Skeletal muscle tissue (tissue), 4 donors: ENCODE data around the gene MS4A1. TPM values are rescaled to one million over a fixed set of nuclear protein-coding genes. Genes with fewer than 3 reads are reported as not detected.
"Not testable (repeated sequence)": the region's sequence is repeated elsewhere in the genome, so short reads cannot be mapped to it uniquely, and the experiment has no call there.

ENCODE experiments used
- H3K27ac ChIP-seq: one replicate; pipeline ENCODE4 v1.7.0; 2013; ENCODE audit warnings: mild to moderate bottlenecking, low read depth, low read length, inconsistent platforms
- H3K27me3 ChIP-seq, 3 donors: one replicate each; pipeline ENCODE4 v1.7.0; 2013; ENCODE audit warnings: low read length in 3 of 3; ENCODE audit not compliant: control insufficient read depth in 3 of 3, insufficient read depth in 3 of 3
- H3K36me3 ChIP-seq, 3 donors: one replicate each; pipeline ENCODE4 v1.7.0; 2013; ENCODE audit warnings: low read length in 3 of 3; ENCODE audit not compliant: control insufficient read depth in 3 of 3, insufficient read depth in 3 of 3
- H3K4me1 ChIP-seq, 3 donors: one replicate each; pipeline ENCODE4 v1.7.0; 2013; ENCODE audit warnings: low read length in 3 of 3, mild to moderate bottlenecking in 3 of 3; ENCODE audit not compliant: control insufficient read depth in 3 of 3, insufficient read depth in 3 of 3
- H3K4me3 ChIP-seq, 3 donors: one replicate each; pipeline ENCODE4 v1.7.0; 2013; ENCODE audit warnings: low read length in 3 of 3
- H3K9ac ChIP-seq, 3 donors: one replicate each; pipeline ENCODE4 v1.7.0; 2013; ENCODE audit warnings: low read length in 3 of 3, mild to moderate bottlenecking in 3 of 3, moderate library complexity in 2 of 3, low read depth in 1 of 3
- H3K9me3 ChIP-seq, 3 donors: one replicate each; pipeline ENCODE4 v1.7.0; 2013; ENCODE audit warnings: low read length in 3 of 3; ENCODE audit not compliant: control insufficient read depth in 3 of 3
- total RNA-seq: library from RNA; depleted of rRNA; stranded (reverse); fragments of >200 nt; gene quantifications from one replicate; pipeline ENCODE4 v1.2.3, GENCODE V29; 2014
- donor health status: Osteomylitis.

Gene MS4A1
- total RNA-seq, 1 donor from 2014 or later, result 1.6 TPM

- H3K36me3 ChIP-seq, result no peaks in the 10 kb centered on the region
- no peak overlapping the region for H3K4me3 ChIP-seq
- no peaks in the 10 kb centered on the region for H3K9me3 ChIP-seq
- no peaks in the 10 kb centered on the region for H3K27me3 ChIP-seq
- no peaks in the 10 kb centered on the region for H3K4me1 ChIP-seq
- no peak overlapping the region for H3K27ac ChIP-seq
- no peak overlapping the region for H3K9ac ChIP-seq
Observed at GRCh38 chr11:60498853-60499252, 43.2 kb downstream of the MS4A1 start.

GRCh38 chr11:60500276-60500910 lies 44.7 kb downstream of the MS4A1 start:
- Histone ChIP-seq H3K9me3 (no peaks in the 10 kb centered on the region), H3K36me3 (no peaks in the 10 kb centered on the region), H3K9ac (no peak overlapping the region), H3K27me3 (no peaks in the 10 kb centered on the region), H3K27ac (no peak overlapping the region), H3K4me1 (no peaks in the 10 kb centered on the region), H3K4me3 (no peak overlapping the region)

- no peaks in the 10 kb centered on the region for H3K27me3 ChIP-seq
- H3K9ac ChIP-seq, result no peak overlapping the region
- no peaks in the 10 kb centered on the region for H3K4me1 ChIP-seq
- no peaks in the 10 kb centered on the region for H3K9me3 ChIP-seq
- no peak overlapping the region for H3K27ac ChIP-seq
- no peaks in the 10 kb centered on the region for H3K36me3 ChIP-seq
- no peak overlapping the region for H3K4me3 ChIP-seq
Observed at GRCh38 chr11:60502221-60502775, 46.7 kb downstream of the MS4A1 start.

GRCh38 chr11:60504219-60504905 lies 48.7 kb downstream of the MS4A1 start:
- Histone ChIP-seq H3K9me3 (no peaks in the 10 kb centered on the region), H3K4me1 (no peaks in the 10 kb centered on the region), H3K27ac (no peak overlapping the region), H3K4me3 (no peak overlapping the region), H3K27me3 (no peaks in the 10 kb centered on the region), H3K36me3 (no peaks in the 10 kb centered on the region), H3K9ac (no peak overlapping the region)

- H3K9ac ChIP-seq, H3K4me3 ChIP-seq, H3K27me3 ChIP-seq, H3K36me3 ChIP-seq, H3K27ac ChIP-seq, H3K4me1 ChIP-seq, H3K9me3 ChIP-seq: not testable (repeated sequence)
Observed at GRCh38 chr11:60509609-60510008, 54.0 kb downstream of the MS4A1 start.

GRCh38 chr11:60510209-60510608 lies 54.6 kb downstream of the MS4A1 start:
- H3K4me1 ChIP-seq, H3K27me3 ChIP-seq: not testable (repeated sequence)

GRCh38 chr11:60511393-60511792 lies 55.7 kb downstream of the MS4A1 start:
- Histone ChIP-seq H3K27ac (no peak overlapping the region), H3K36me3 (no peaks in the 10 kb centered on the region), H3K9ac (no peak overlapping the region), H3K4me3 (no peak overlapping the region), H3K9me3 (no peaks in the 10 kb centered on the region), H3K27me3 (no peaks in the 10 kb centered on the region), H3K4me1 (no peaks in the 10 kb centered on the region)

More at GRCh38 chr11:60510209-60510608, 54.6 kb downstream of the MS4A1 start:
- not testable (repeated sequence) for H3K9me3 ChIP-seq, H3K9ac ChIP-seq, H3K27ac ChIP-seq, H3K4me3 ChIP-seq, H3K36me3 ChIP-seq

GRCh38 chr11:60512651-60513225 lies 57.1 kb downstream of the MS4A1 start:
- Histone ChIP-seq H3K9me3 (no peaks in the 10 kb centered on the region), H3K9ac (no peak overlapping the region), H3K27ac (no peak overlapping the region), H3K36me3 (no peaks in the 10 kb centered on the region), H3K27me3 (no peaks in the 10 kb centered on the region), H3K4me3 (no peak overlapping the region), H3K4me1 (no peaks in the 10 kb centered on the region)

GRCh38 chr11:60513496-60514460 lies 58.1 kb downstream of the MS4A1 start:
- Histone ChIP-seq H3K27ac (no peak overlapping the region), H3K9me3 (no peaks in the 10 kb centered on the region), H3K27me3 (no peaks in the 10 kb centered on the region), H3K4me1 (no peaks in the 10 kb centered on the region), H3K4me3 (no peak overlapping the region), H3K36me3 (no peaks in the 10 kb centered on the region), H3K9ac (no peak overlapping the region)
